Lung (tissue), 12 donors: ENCODE results near the gene CRB3. TPM values are rescaled to one million over a fixed set of nuclear protein-coding genes. Genes with fewer than 3 reads are reported as not detected.
A peak's percentile ranks its signal among the peaks of the same experiment; 100 is the strongest.

Experiments
- ATAC-seq: fragments of 200-7000 bp; cut with Tn5 transposase; one replicate; pipeline ENCODE4 v1.9.1; 2020; ENCODE audit warnings: moderate number of reproducible peaks; ENCODE audit not compliant: insufficient read depth, low FRiP score
- DNase-seq, 3 donors: peaks; one replicate each; pipeline ENCODE4 v3.0.0-alpha.2; 2013 to 2017
- H3K27ac ChIP-seq, 2 donors: one replicate each; pipeline ENCODE4 v1.5.1; 2013; ENCODE audit warnings: mild to moderate bottlenecking in 2 of 2, moderate library complexity in 2 of 2, control low read depth in 1 of 2, inconsistent platforms in 1 of 2, low read depth in 1 of 2, low read length in 1 of 2
- H3K27me3 ChIP-seq, 3 donors: one replicate each; pipeline ENCODE4 v1.5.1; 2013; ENCODE audit warnings: low read length in 2 of 3; ENCODE audit not compliant: control insufficient read depth in 3 of 3, insufficient read depth in 3 of 3
- H3K36me3 ChIP-seq, 4 donors: one replicate each; pipeline ENCODE4 v1.5.1; 2013; ENCODE audit warnings: low read length in 4 of 4, mild to moderate bottlenecking in 1 of 4, moderate library complexity in 1 of 4; ENCODE audit not compliant: control insufficient read depth in 4 of 4, insufficient read depth in 4 of 4
- H3K4me1 ChIP-seq, 5 donors: one replicate each; pipeline ENCODE4 v1.5.1; 2013; ENCODE audit warnings: low read length in 5 of 5, mild to moderate bottlenecking in 2 of 5, moderate library complexity in 1 of 5; ENCODE audit not compliant: control insufficient read depth in 5 of 5, insufficient read depth in 5 of 5
- H3K4me3 ChIP-seq: one replicate; pipeline ENCODE4 v1.5.1; 2013; ENCODE audit warnings: mild to moderate bottlenecking, control low read depth, moderate library complexity
- H3K9ac ChIP-seq, 2 donors: one replicate each; pipeline ENCODE4 v1.5.1; 2013; ENCODE audit warnings: low read length in 2 of 2, control low read depth in 1 of 2; ENCODE audit not compliant: insufficient read depth in 1 of 2
- H3K9me3 ChIP-seq, 4 donors: one replicate each; pipeline ENCODE4 v1.5.1; 2013; ENCODE audit warnings: low read length in 3 of 4, mild to moderate bottlenecking in 1 of 4, moderate library complexity in 1 of 4; ENCODE audit not compliant: control insufficient read depth in 4 of 4, insufficient read depth in 3 of 4
- CTCF ChIP-seq: IDR thresholded peaks from 2 replicates; pipeline ENCODE4 v1.5.1; 2012; ENCODE audit warnings: mild to moderate bottlenecking; ENCODE audit errors: control extremely low read depth, extremely low read depth
- WGBS, 2 donors: extraction: QIAGEN DNeasy Blood & Tissue Kit; methylation state at CpG; one replicate each; pipeline ENCODE4 v1.1.7; 2013; 5-methylcytosine and 5-hydroxymethylcytosine counted together
- polyA plus RNA-seq, 2 donors: library from polyadenylated mRNA; stranded (reverse); fragments of 200-250 nt; gene quantifications; one replicate each; pipeline ENCODE4 v1.2.1, GENCODE V29; 2013
- total RNA-seq, 2 donors: library from RNA; depleted of rRNA in 1 of 2; stranded (reverse); fragments of >200 nt in 1 of 2; gene quantifications; one replicate each; pipeline ENCODE4 v1.2.1, GENCODE V29; 2014 to 2021
- donor health status: control.
- donor health status: control.
- donor health status: Bipolar disorder and iron deficiency.
- donor health status: healthy.
- donor health status: DM: yes; HTN: yes; CAD: no.

The CRB3 gene
- total and polyA plus RNA-seq, 4 donors: 22.5 to 81.8 (median 53.0) TPM

GRCh38 chr19:6481541-6482342 lies 17.7 kb downstream of the CRB3 start, which contains the start of gene DENND1C:
Gene DENND1C (minus strand): TSS chr19:6481787. CDS start chr19:6481695, 92 bp downstream.
- peak; percentile 53 for ATAC-seq
- Histone ChIP-seq H3K4me1 (peaks cover 0 to 1% (median 0%) of the 10 kb centered on the region in 5 donors), H3K27me3 (peaks cover 0 to 3% (median 0%) of the 10 kb centered on the region in 3 donors), H3K9ac (no peak within 1 kb of the TSS), H3K4me3 (no peak within 1 kb of the TSS), H3K36me3 (no peaks in the 10 kb centered on the region), H3K27ac (peak within 1 kb of the TSS in 1 of 2 donors; percentile 64), H3K9me3 (peaks cover 0 to 2% (median 0%) of the 10 kb centered on the region in 4 donors)
- 22 to 29% methylated on average over 24 of the region's 24 CpGs for WGBS, 2 donors
- no peak for TF ChIP-seq CTCF
- no peak for DNase-seq

- H3K4me1 ChIP-seq: no peaks in the 10 kb centered on the region
- peak overlapping the region in 1 of 2 donors; percentile 64 for H3K27ac ChIP-seq
- peaks cover 0 to 2% (median 0%) of the 10 kb centered on the region in 4 donors for H3K9me3 ChIP-seq
- DNase-seq (no peak), ATAC-seq (no peak)
- WGBS, 2 donors: 92 to 93% methylated on average over 8 of the region's 8 CpGs
- H3K36me3 ChIP-seq: no peaks in the 10 kb centered on the region
- peaks cover 0 to 3% (median 0%) of the 10 kb centered on the region in 3 donors for H3K27me3 ChIP-seq
- no peak for TF ChIP-seq CTCF
- no peak overlapping the region for H3K9ac ChIP-seq
- no peak overlapping the region for H3K4me3 ChIP-seq
These were observed 18.2 kb downstream of the CRB3 start for GRCh38 chr19:6482343-6482686.

- ATAC-seq (no peak), DNase-seq (peak in 2 of 3 donors; percentile 31 to 47)
- peaks cover 0 to 2% (median 0%) of the 10 kb centered on the region in 4 donors for H3K9me3 ChIP-seq
- no peaks in the 10 kb centered on the region for H3K4me1 ChIP-seq
- no peak overlapping the region for H3K27ac ChIP-seq
- H3K27me3 ChIP-seq: peaks cover 0 to 3% (median 0%) of the 10 kb centered on the region in 3 donors
- TF ChIP-seq CTCF: no peak
- H3K4me3 ChIP-seq: no peak overlapping the region
- no peak overlapping the region for H3K9ac ChIP-seq
- 66 to 93% methylated on average over 3 of the region's 3 CpGs for WGBS, 2 donors
- no peaks in the 10 kb centered on the region for H3K36me3 ChIP-seq
These were observed 19.2 kb downstream of the CRB3 start for GRCh38 chr19:6483235-6483634.
